Suprapubic skin (tissue), 4 donors: Measurements from ENCODE around the gene PLAAT5.

Experiments used
- EP300 ChIP-seq: sonication (generic); formaldehyde crosslinking; IDR thresholded peaks from one replicate; pipeline ENCODE4 v1.6.1; 2017; ENCODE audit warnings: antibody characterized with exemption
- POLR2A ChIP-seq, 2 donors: fragments of 450-650 bp; IDR thresholded peaks; one replicate each; pipeline ENCODE4 v1.6.1; 2017; ENCODE audit warnings: antibody characterized with exemption in 2 of 2, mild to moderate bottlenecking in 2 of 2, moderate library complexity in 2 of 2
- POLR2AphosphoS5 ChIP-seq, 3 donors: sonication (generic); formaldehyde crosslinking; IDR thresholded peaks; one replicate each; pipeline ENCODE4 v1.6.1; 2017; ENCODE audit warnings: antibody characterized with exemption in 3 of 3
- TF ChIP-seq, protein P1 (sequence below), 2 donors: fragments of 200-600 bp in 1 of 2; fragments of 450-650 bp in 1 of 2; sonication (generic) in 1 of 2; IDR thresholded peaks; one replicate each; pipeline ENCODE4 v1.5.1; 2016 to 2019; ENCODE audit warnings: antibody characterized with exemption in 2 of 2, mild to moderate bottlenecking in 1 of 2, moderate library complexity in 1 of 2

GRCh38 chr11:63504054-63504453 lies 13.1 kb upstream of the PLAAT5 start:
- TF ChIP-seq, protein P1, sequence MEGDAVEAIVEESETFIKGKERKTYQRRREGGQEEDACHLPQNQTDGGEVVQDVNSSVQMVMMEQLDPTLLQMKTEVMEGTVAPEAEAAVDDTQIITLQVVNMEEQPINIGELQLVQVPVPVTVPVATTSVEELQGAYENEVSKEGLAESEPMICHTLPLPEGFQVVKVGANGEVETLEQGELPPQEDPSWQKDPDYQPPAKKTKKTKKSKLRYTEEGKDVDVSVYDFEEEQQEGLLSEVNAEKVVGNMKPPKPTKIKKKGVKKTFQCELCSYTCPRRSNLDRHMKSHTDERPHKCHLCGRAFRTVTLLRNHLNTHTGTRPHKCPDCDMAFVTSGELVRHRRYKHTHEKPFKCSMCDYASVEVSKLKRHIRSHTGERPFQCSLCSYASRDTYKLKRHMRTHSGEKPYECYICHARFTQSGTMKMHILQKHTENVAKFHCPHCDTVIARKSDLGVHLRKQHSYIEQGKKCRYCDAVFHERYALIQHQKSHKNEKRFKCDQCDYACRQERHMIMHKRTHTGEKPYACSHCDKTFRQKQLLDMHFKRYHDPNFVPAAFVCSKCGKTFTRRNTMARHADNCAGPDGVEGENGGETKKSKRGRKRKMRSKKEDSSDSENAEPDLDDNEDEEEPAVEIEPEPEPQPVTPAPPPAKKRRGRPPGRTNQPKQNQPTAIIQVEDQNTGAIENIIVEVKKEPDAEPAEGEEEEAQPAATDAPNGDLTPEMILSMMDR (IDR thresholded peaks at IDR 0.05) = no peak
- TF ChIP-seq POLR2AphosphoS5 (IDR thresholded peaks at IDR 0.05) (no peak), POLR2A (IDR thresholded peaks at IDR 0.05) (no peak), EP300 (no peak)
